CD4-positive, alpha-beta T cell (primary cell): ENCODE results near the gene DHRS3. TPM values are rescaled to one million over a fixed set of nuclear protein-coding genes. Genes with fewer than 3 reads are reported as not detected.

Source experiments
- ATAC-seq: fragments of 200-7000 bp; cut with Tn5 transposase; one replicate; pipeline ENCODE4 v1.10.0; 2022; ENCODE audit warnings: mild to moderate bottlenecking; ENCODE audit not compliant: poor library complexity
- CTCF ChIA-PET: fragments of 350-600 bp; sonication (Branson Sonifier 250); formaldehyde crosslinking; loops from one replicate; lab custom pipeline; 2021; ENCODE audit warnings: antibody characterized with exemption, inconsistent platforms; lab: Charles Lee
- POLR2A ChIA-PET: fragments of 350-600 bp; sonication (Branson Sonifier 250); formaldehyde crosslinking; loops from one replicate; lab custom pipeline; 2021; ENCODE audit warnings: antibody characterized with exemption, inconsistent platforms; lab: Charles Lee
- DNase-seq, 14 experiments: peaks; one replicate each; pipeline ENCODE4 v3.0.0-alpha.2; 2013 to 2020; ENCODE audit warnings: mixed read lengths in 2 of 14
- H3K27ac ChIP-seq, 2 donors: one replicate each; pipeline versions ENCODE4 v1.5.1 to v1.7.0; 2013; ENCODE audit warnings: low read length in 2 of 2, low read depth in 1 of 2, mild to moderate bottlenecking in 1 of 2
- H3K27me3 ChIP-seq, 2 experiments: 1 replicate in 1 of 2; 2 replicates in 1 of 2; pipeline versions ENCODE4 v1.6.1 to v1.7.0; 2013; ENCODE audit warnings: low read length in 2 of 2, control low read depth in 1 of 2, mild to moderate bottlenecking in 1 of 2, moderate library complexity in 1 of 2; ENCODE audit not compliant: insufficient read depth in 2 of 2, control insufficient read depth in 1 of 2
- H3K36me3 ChIP-seq: one replicate; pipeline ENCODE4 v1.6.1; 2013; ENCODE audit warnings: low read length, control low read depth; ENCODE audit not compliant: insufficient read depth
- H3K4me1 ChIP-seq: one replicate; pipeline ENCODE4 v1.6.1; 2013; ENCODE audit warnings: low read length, control low read depth; ENCODE audit not compliant: insufficient read depth
- H3K4me3 ChIP-seq: one replicate; pipeline ENCODE4 v1.5.1; 2013; ENCODE audit warnings: mild to moderate bottlenecking, low read length, moderate library complexity
- H3K9me3 ChIP-seq, 2 experiments: 1 replicate in 1 of 2; 2 replicates in 1 of 2; pipeline versions ENCODE4 v1.6.1 to v1.7.0; 2013; ENCODE audit warnings: low read length in 2 of 2, mild to moderate bottlenecking in 2 of 2, control low read depth in 1 of 2, moderate library complexity in 1 of 2; ENCODE audit not compliant: control insufficient read depth in 1 of 2, insufficient read depth in 1 of 2
- H3K27ac Mint-ChIP-seq: one replicate; pipeline ENCODE4 v1.8.0; 2020; ENCODE audit warnings: mixed read lengths
- H3K27me3 Mint-ChIP-seq: one replicate; pipeline ENCODE4 v1.8.0; 2021; ENCODE audit warnings: mixed read lengths
- H3K36me3 Mint-ChIP-seq: one replicate; pipeline ENCODE4 v1.8.0; 2021; ENCODE audit warnings: low read depth, mixed read lengths
- H3K4me1 Mint-ChIP-seq: one replicate; pipeline ENCODE4 v1.8.0; 2021; ENCODE audit warnings: low read depth, mixed read lengths
- H3K4me3 Mint-ChIP-seq: one replicate; pipeline ENCODE4 v1.8.0; 2020; ENCODE audit warnings: mild to moderate bottlenecking, mixed read lengths
- H3K9me3 Mint-ChIP-seq: one replicate; pipeline ENCODE4 v1.8.0; 2020; ENCODE audit warnings: mixed read lengths
- CTCF ChIP-seq: fragments of 200-600 bp; IDR thresholded peaks from one replicate; pipeline ENCODE4 v1.8.0; 2022; ENCODE audit warnings: antibody characterized with exemption, mild to moderate bottlenecking
- intact Hi-C, 2 experiments: fragments of 100-400 bp; cut with DNase I in 1 of 2; cut with micrococcal nuclease in 1 of 2; formaldehyde crosslinking; loops; one replicate each; pipeline versions ENCODE4 v1.15.1 to v1.9.0; 2023 to 2025; cut with DNase I, micrococcal nuclease
- microRNA-seq: library from miRNA; unstranded; fragments of <30 nt; microRNA quantifications from one replicate; pipeline ENCODE4 v1.2.0, GENCODE V29; 2021; ENCODE audit warnings: borderline microRNAs expressed, borderline replicate concordance
- total RNA-seq, 174 experiments: library from RNA in 2 of 174; stranded (reverse) in 2 of 174; gene quantifications; one replicate each; pipeline ENCODE4 v1.2.3 and lab custom pipeline; 2021 to 2026

Gene DHRS3
- total RNA-seq, 2 experiments from 2014 or later = 102 to 108 TPM

- H3K27me3 ChIP-seq = no peaks in the 10 kb centered on the region
- Mint-ChIP-seq H3K4me3 (no peak overlapping the region), H3K4me1 (peaks cover 12% of the 10 kb centered on the region), H3K9me3 (no peaks in the 10 kb centered on the region), H3K27ac (no peak overlapping the region), H3K36me3 (peaks cover 5% of the 10 kb centered on the region), H3K27me3 (no peaks in the 10 kb centered on the region)
- H3K4me1 ChIP-seq = no peaks in the 10 kb centered on the region
- no peaks in the 10 kb centered on the region for H3K36me3 ChIP-seq
- H3K4me3 ChIP-seq = no peak overlapping the region
- H3K27ac ChIP-seq = no peak overlapping the region
- intact Hi-C loops = no loop called here
- ATAC-seq (no peak), DNase-seq (no peak)
- no peak for TF ChIP-seq CTCF
- ChIA-PET POLR2A (interaction anchor here (1.4 kb wide), 1 partner anchor 11 kb away, joined by 5 read pairs; no protein-coding TSS in a partner anchor), CTCF (no interaction called here)
- H3K9me3 ChIP-seq = no peaks in the 10 kb centered on the region
Observed at GRCh38 chr1:12521096-12521495, 96.9 kb downstream of the DHRS3 start.

- Histone ChIP-seq H3K36me3 (no peaks in the 10 kb centered on the region), H3K27me3 (no peaks in the 10 kb centered on the region), H3K27ac (no peak overlapping the region), H3K4me1 (no peaks in the 10 kb centered on the region), H3K4me3 (no peak overlapping the region), H3K9me3 (no peaks in the 10 kb centered on the region)
- ATAC-seq = no peak
- POLR2A ChIA-PET = interaction anchor here (1.1 kb wide), 1 partner anchor 9 kb away, joined by 4 read pairs; no protein-coding TSS in a partner anchor
- peaks cover 17% of the 10 kb centered on the region for H3K4me1 Mint-ChIP-seq
- peaks cover 5% of the 10 kb centered on the region for H3K36me3 Mint-ChIP-seq
- H3K27me3 Mint-ChIP-seq = no peaks in the 10 kb centered on the region
- CTCF ChIA-PET = no interaction called here
- H3K9me3 Mint-ChIP-seq = no peaks in the 10 kb centered on the region
- no peak for DNase-seq
- no peak for TF ChIP-seq CTCF
- H3K4me3 Mint-ChIP-seq = no peak overlapping the region
- intact Hi-C loops = no loop called here
- no peak overlapping the region for H3K27ac Mint-ChIP-seq
Observed at GRCh38 chr1:12519693-12520364, 98.2 kb downstream of the DHRS3 start.

GRCh38 chr1:12518931-12519692 lies 98.9 kb downstream of the DHRS3 start:
- Histone ChIP-seq H3K27ac (no peak overlapping the region), H3K9me3 (no peaks in the 10 kb centered on the region), H3K36me3 (no peaks in the 10 kb centered on the region), H3K4me1 (no peaks in the 10 kb centered on the region), H3K27me3 (no peaks in the 10 kb centered on the region), H3K4me3 (no peak overlapping the region)
- Mint-ChIP-seq H3K36me3 (peaks cover 12% of the 10 kb centered on the region), H3K4me3 (no peak overlapping the region), H3K27ac (peak overlapping the region; percentile 42), H3K4me1 (peaks cover 24% of the 10 kb centered on the region), H3K9me3 (no peaks in the 10 kb centered on the region), H3K27me3 (no peaks in the 10 kb centered on the region)
- ChIA-PET POLR2A (interaction anchor here (1.0 to 1.1 kb wide), 3 partner anchors 9 to 85 kb away, joined by 3 to 4 read pairs (median 3); no protein-coding TSS in a partner anchor), CTCF (no interaction called here)
- intact Hi-C loops = no loop called here
- DNase-seq (no peak), ATAC-seq (no peak)
- TF ChIP-seq CTCF = no peak

Small RNA genes within 50 kb of the gene (microRNA-seq; reads per million reads assigned to microRNA genes)
- 0.81 reads per million for gene MIR6730

Other genes starting within 250 kb of the DHRS3 start
- gene AADACL4, start 25.9 kb upstream of the DHRS3 start, total RNA-seq = not detected
- gene AADACL3, start 97.9 kb upstream of the DHRS3 start, total RNA-seq = not detected
- gene CFAP107, start 128.0 kb upstream of the DHRS3 start, total RNA-seq = not detected
- gene PRAMEF12, start 155.5 kb upstream of the DHRS3 start, total RNA-seq = not detected
- gene PRAMEF1, start 173.2 kb upstream of the DHRS3 start, total RNA-seq = not detected
- not detected for gene PRAMEF11, start 213.2 kb upstream of the DHRS3 start, total RNA-seq
- gene HNRNPCL1, start 230.5 kb upstream of the DHRS3 start, total RNA-seq = not detected
- not detected for gene PRAMEF2, start 238.9 kb upstream of the DHRS3 start, total RNA-seq